Measurements from ENCODE around the gene SEMA3B. TPM values are rescaled to one million over a fixed set of nuclear protein-coding genes. Genes with fewer than 3 reads are reported as not detected.

The SEMA3B gene
- polyA plus RNA-seq, 1 donor (not counting 4 experiments of a cell fraction or from before 2014, with no cell fraction given), result 0.58 TPM

DNA sequence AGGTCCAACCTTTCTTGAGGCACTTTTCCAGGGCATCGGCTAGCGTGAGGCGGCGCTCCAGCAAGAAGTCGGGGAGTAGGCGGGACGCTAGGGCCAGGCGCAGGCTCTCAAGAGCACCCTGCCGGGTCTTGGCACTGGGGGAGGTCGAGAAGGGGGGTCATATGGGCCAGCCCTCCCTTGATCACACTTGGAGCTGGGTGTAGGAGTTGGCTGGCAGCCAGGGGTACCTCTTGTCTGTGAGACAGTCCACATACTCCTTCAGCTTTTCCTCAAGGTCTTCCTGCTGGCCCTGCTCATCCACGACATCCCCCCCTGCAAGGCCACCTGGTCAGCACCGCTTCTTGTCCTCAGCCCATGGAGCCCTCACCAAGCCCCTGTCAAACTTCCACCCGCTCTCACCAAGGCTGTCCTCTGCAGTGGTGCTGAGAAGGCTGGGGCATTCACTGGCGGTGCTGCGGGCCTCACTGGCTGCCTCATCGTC is 21.3 kb downstream of the SEMA3B start:
- Histone ChIP-seq H3K79me2 (ENCODE audit: control insufficient read depth, insufficient read depth, low read length) (peaks cover 29% of the 10 kb centered on the region), H3K9me3 (ENCODE audit: control insufficient read depth, low read depth, low read length) (no peaks in the 10 kb centered on the region), H3K27me3 (ENCODE audit: control insufficient read depth, extremely low read depth, insufficient read depth, low read length) (no peaks in the 10 kb centered on the region), H3K9me1 (ENCODE audit: control insufficient read depth, extremely low read depth, insufficient read depth, low read length) (no peaks in the 10 kb centered on the region), H4K20me1 (ENCODE audit: control insufficient read depth, extremely low read depth, insufficient read depth, low read length) (no peaks in the 10 kb centered on the region), H3K4me3 (ENCODE audit: control insufficient read depth in 2 of 3, extremely low read depth in 1 of 3, insufficient read depth in 2 of 3, low read depth in 1 of 3, low read length in 3 of 3) (peak overlapping the region in 1 of 3 experiments; percentile 44), H3K9ac (ENCODE audit: control insufficient read depth, extremely low read depth, insufficient read depth, low read length) (no peak overlapping the region), H3K4me1 (ENCODE audit: control insufficient read depth, extremely low read depth, insufficient read depth, low read length) (peaks cover 12% of the 10 kb centered on the region), H2AFZ (ENCODE audit: control insufficient read depth, low read length) (no peak overlapping the region), H3K4me2 (ENCODE audit: control insufficient read depth, extremely low read depth, insufficient read depth, low read depth, low read length) (no peak overlapping the region), H3K27ac (ENCODE audit: control insufficient read depth, insufficient read depth, low read length) (no peak overlapping the region), H3K36me3 (ENCODE audit: control insufficient read depth in 2 of 2, extremely low read depth in 1 of 2, insufficient read depth in 2 of 2, low read length in 2 of 2) (peaks cover 42% of the 10 kb centered on the region in 2 experiments)
- FAIRE-seq (no peak), DNase-seq (ENCODE audit: low read depth, low spot score) (no peak)
- TF ChIP-seq, protein P1, sequence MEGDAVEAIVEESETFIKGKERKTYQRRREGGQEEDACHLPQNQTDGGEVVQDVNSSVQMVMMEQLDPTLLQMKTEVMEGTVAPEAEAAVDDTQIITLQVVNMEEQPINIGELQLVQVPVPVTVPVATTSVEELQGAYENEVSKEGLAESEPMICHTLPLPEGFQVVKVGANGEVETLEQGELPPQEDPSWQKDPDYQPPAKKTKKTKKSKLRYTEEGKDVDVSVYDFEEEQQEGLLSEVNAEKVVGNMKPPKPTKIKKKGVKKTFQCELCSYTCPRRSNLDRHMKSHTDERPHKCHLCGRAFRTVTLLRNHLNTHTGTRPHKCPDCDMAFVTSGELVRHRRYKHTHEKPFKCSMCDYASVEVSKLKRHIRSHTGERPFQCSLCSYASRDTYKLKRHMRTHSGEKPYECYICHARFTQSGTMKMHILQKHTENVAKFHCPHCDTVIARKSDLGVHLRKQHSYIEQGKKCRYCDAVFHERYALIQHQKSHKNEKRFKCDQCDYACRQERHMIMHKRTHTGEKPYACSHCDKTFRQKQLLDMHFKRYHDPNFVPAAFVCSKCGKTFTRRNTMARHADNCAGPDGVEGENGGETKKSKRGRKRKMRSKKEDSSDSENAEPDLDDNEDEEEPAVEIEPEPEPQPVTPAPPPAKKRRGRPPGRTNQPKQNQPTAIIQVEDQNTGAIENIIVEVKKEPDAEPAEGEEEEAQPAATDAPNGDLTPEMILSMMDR (optimal IDR thresholded peaks at IDR 0.05 in 1 of 3, IDR thresholded peaks at IDR 0.05 in 1 of 3, conservative IDR thresholded peaks at IDR 0.05 in 1 of 3; ENCODE audit: extremely low read depth in 1 of 3, insufficient read depth in 2 of 3, low read length in 3 of 3), result no peak
- TF ChIP-seq EZH2 (IDR thresholded peaks at IDR 0.05; ENCODE audit: low read length), result no peak
- dilution Hi-C loops (cut with MboI; ENCODE audit: extremely low pct_ligation_motif_present, low sequenced_read_pairs), result no loop called here

DNA sequence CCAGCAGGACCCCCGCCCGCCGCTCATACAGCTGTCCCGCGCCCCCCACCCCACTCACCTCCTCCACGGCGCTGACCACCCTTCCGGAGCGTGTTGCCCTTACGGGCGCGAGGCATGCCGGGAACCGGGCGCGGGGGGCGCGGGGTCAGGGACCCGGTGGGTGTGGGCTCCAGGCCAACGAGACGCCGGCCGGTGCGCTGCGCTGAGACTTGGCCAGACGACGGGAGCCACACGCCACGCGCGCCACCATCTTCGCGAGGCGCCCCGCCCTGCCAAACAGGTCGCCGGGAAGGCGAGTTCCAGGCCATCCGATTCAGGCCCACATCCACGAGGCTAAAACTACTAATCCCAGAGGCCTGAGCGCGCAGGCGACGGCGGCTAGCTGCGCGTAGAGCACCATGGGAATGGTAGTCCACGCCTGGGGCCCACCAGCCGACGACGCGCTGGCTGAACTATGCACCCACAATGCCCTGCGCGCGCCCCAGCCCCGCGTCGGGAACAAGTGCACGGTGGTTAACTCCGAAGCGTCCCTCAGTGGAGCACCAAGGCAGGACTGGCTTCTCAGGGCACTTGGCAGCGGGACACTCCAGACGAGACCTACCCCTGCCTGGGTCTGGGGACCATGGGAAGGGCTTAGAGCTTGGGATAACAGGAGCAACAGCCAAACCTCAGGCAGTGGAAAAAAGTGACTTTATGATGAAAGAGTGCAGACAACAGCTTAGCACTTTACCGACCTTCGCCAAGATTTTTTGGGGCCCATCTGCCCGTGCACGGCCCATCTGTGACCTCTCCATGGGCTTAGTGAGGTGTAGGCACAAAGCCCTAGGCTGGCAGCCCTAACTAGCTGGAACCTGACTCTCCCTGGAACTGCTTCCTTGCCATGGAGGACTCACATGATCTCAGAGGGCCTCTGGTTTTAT is 23.5 kb downstream of the SEMA3B start, which contains the start of gene IFRD2:
IFRD2 (minus strand) TSS at position 271 of the 920 bp plus-strand sequence; CDS start at position 116, 155 bp downstream.
- FAIRE-seq (peak; percentile 86), DNase-seq (ENCODE audit: low read depth, low spot score) (no peak)
- H3K36me3 ChIP-seq (ENCODE audit: control insufficient read depth in 2 of 2, extremely low read depth in 1 of 2, insufficient read depth in 2 of 2, low read length in 2 of 2), result peaks cover 29 to 37% of the 10 kb centered on the region in 2 experiments
- H4K20me1 ChIP-seq (ENCODE audit: control insufficient read depth, extremely low read depth, insufficient read depth, low read length), result no peaks in the 10 kb centered on the region
- TF ChIP-seq EZH2 (IDR thresholded peaks at IDR 0.05; ENCODE audit: low read length), result no peak
- TF ChIP-seq, protein P1 (optimal IDR thresholded peaks at IDR 0.05 in 1 of 3, IDR thresholded peaks at IDR 0.05 in 1 of 3, conservative IDR thresholded peaks at IDR 0.05 in 1 of 3; ENCODE audit: extremely low read depth in 1 of 3, insufficient read depth in 2 of 3, low read length in 3 of 3), result no peak
- H3K9me1 ChIP-seq (ENCODE audit: control insufficient read depth, extremely low read depth, insufficient read depth, low read length), result no peaks in the 10 kb centered on the region
- H3K27ac ChIP-seq (ENCODE audit: control insufficient read depth, insufficient read depth, low read length), result peak within 1 kb of the TSS; percentile 95
- peak within 1 kb of the TSS; percentile 99 for H3K9ac ChIP-seq (ENCODE audit: control insufficient read depth, extremely low read depth, insufficient read depth, low read length)
- H3K9me3 ChIP-seq (ENCODE audit: control insufficient read depth, low read depth, low read length), result no peaks in the 10 kb centered on the region
- peaks cover 29% of the 10 kb centered on the region for H3K79me2 ChIP-seq (ENCODE audit: control insufficient read depth, insufficient read depth, low read length)
- dilution Hi-C loops (cut with MboI; ENCODE audit: extremely low pct_ligation_motif_present, low sequenced_read_pairs), result no loop called here
- peak within 1 kb of the TSS; percentile 94 for H3K4me2 ChIP-seq (ENCODE audit: control insufficient read depth, extremely low read depth, insufficient read depth, low read depth, low read length)
- H2AFZ ChIP-seq (ENCODE audit: control insufficient read depth, low read length), result peak within 1 kb of the TSS; percentile 89
- no peaks in the 10 kb centered on the region for H3K27me3 ChIP-seq (ENCODE audit: control insufficient read depth, extremely low read depth, insufficient read depth, low read length)
- H3K4me3 ChIP-seq (ENCODE audit: control insufficient read depth in 2 of 3, extremely low read depth in 1 of 3, insufficient read depth in 2 of 3, low read depth in 1 of 3, low read length in 3 of 3), result peak within 1 kb of the TSS; percentile 79 to 98 (median 82)
- H3K4me1 ChIP-seq (ENCODE audit: control insufficient read depth, extremely low read depth, insufficient read depth, low read length), result peaks cover 12% of the 10 kb centered on the region

Measured in keratinocyte (primary cell).